Activated T-cell treated with anti-CD3 and anti-CD28 coated beads, Interleukin-2, amount 50 U/mL, for 72 hours (primary cell): ENCODE results near the gene EPHA2. TPM values are rescaled to one million over a fixed set of nuclear protein-coding genes. Genes with fewer than 3 reads are reported as not detected.

Experiments
- ATAC-seq, 2 donors: fragments of 150-1000 bp; cut with Tn5 transposase; replicated peaks in 1 of 2; 2 replicates each; pipeline ENCODE4 v1.10.0; 2021; ENCODE audit warnings: moderate library complexity in 2 of 2, mild to moderate bottlenecking in 1 of 2
- DNase-seq, 2 donors: peaks; one replicate each; pipeline ENCODE4 v3.0.0; 2021 to 2022; ENCODE audit warnings: mixed read lengths in 1 of 2
- H3K27ac Mint-ChIP-seq: one replicate; pipeline ENCODE4 v1.8.0; 2022; ENCODE audit warnings: mild to moderate bottlenecking, moderate library complexity, mixed read lengths
- H3K27me3 Mint-ChIP-seq: one replicate; pipeline ENCODE4 v1.8.0; 2022; ENCODE audit warnings: low read depth, mixed read lengths
- H3K36me3 Mint-ChIP-seq, 2 donors: one replicate each; pipeline ENCODE4 v1.8.0; 2022; ENCODE audit warnings: mixed read lengths in 2 of 2, mild to moderate bottlenecking in 1 of 2; ENCODE audit not compliant: insufficient read depth in 2 of 2
- H3K4me1 Mint-ChIP-seq: one replicate; pipeline ENCODE4 v1.8.0; 2022; ENCODE audit warnings: low read depth, mixed read lengths
- H3K4me3 Mint-ChIP-seq, 2 donors: one replicate each; pipeline ENCODE4 v1.8.0; 2022; ENCODE audit warnings: mild to moderate bottlenecking in 2 of 2, mixed read lengths in 2 of 2, moderate library complexity in 2 of 2
- H3K9me3 Mint-ChIP-seq, 2 donors: one replicate each; pipeline ENCODE4 v1.8.0; 2022; ENCODE audit warnings: mixed read lengths in 2 of 2
- total RNA-seq, 2 donors: library from RNA; stranded (reverse); gene quantifications; one replicate each; pipeline ENCODE4 v1.2.3, GENCODE V29; 2022

Gene EPHA2
- total RNA-seq, 2 donors from 2014 or later, result 0.43 TPM; not detected in 1

DNA sequence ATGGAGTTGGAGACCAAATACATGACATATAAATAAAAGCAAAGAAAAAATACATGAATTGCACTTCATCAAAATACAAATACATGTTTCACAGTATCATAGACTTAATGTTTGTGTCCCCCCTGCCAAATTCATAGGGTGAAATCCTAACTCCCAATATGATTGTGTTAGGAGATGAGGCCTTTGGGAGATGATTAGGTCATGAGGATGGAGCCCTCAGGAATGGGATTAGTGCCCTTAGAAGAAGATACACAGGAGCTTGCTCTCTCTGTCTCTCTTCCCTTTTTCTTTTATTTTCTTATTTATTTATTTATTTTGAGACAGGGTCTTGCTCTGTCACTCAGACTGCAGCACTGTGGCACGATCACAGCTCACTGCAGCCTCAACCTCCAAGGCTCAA, 56.5 kb downstream of the EPHA2 start:
- peaks cover 17% of the 10 kb centered on the region for H3K27me3 Mint-ChIP-seq
- ATAC-seq (no peak), DNase-seq (no peak)
- no peak overlapping the region for H3K27ac Mint-ChIP-seq
- H3K36me3 Mint-ChIP-seq, result no peaks in the 10 kb centered on the region
- no peaks in the 10 kb centered on the region for H3K4me1 Mint-ChIP-seq
- no peak overlapping the region for H3K4me3 Mint-ChIP-seq
- H3K9me3 Mint-ChIP-seq, result no peaks in the 10 kb centered on the region

DNA sequence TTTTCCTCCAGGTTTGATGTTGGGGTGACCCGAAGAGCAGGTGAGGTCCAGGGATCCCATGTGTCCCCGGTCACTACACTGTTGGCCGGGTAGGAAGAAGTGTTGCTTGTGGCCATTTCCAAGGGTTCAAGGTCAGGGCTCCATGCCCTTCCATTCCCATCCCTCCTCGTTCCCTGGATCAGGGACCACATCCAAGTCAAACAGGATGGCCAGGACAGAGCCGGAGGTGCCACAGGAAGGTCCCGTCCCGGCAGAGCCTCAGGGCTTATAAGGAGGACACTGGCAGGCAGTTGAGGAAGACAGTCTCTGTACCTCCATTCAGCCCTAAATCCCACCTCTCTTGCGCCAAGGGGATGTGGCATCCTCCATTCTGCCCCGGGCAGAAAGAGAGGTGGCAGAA, 60.4 kb downstream of the EPHA2 start:
- H3K9me3 Mint-ChIP-seq, result no peaks in the 10 kb centered on the region
- no peak for DNase-seq
- no peaks in the 10 kb centered on the region for H3K36me3 Mint-ChIP-seq
- no peaks in the 10 kb centered on the region for H3K4me1 Mint-ChIP-seq
- no peak overlapping the region for H3K4me3 Mint-ChIP-seq
- no peak overlapping the region for H3K27ac Mint-ChIP-seq
- ATAC-seq, result no peak
- H3K27me3 Mint-ChIP-seq, result peaks cover 8% of the 10 kb centered on the region

DNA sequence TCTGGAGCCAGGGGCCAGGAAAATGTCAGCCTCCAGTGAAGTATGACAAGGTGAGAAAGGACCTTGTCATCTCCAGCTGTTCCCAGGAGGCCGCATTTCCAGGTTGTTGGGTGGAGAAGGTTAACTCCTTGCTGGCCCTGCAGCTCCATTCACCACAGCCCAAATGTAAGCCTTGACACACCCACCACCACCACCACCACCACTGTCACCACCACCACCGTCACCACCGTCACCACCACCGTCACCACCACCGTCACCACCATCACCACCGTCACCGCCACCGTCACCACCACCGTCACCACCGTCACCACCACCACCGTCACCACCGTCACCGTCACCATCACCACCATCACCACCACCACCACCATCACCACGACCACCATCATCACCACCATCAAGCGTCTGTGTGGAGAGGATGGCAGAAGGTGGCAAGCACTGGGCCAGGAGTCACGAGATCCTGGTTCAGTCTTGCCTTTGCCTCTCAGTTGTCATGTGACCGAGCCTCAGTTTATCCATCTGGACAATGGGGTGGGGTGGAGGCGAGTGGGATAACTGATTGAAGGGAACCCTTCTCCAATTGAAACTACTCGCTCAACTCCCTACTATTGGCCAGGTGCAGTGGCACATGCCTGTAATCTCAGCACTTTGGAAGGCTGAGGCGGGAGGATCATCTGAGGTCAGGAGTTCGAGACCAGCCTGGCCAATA, 61.3 kb downstream of the EPHA2 start:
- Mint-ChIP-seq H3K27ac (no peak overlapping the region), H3K36me3 (no peaks in the 10 kb centered on the region), H3K27me3 (peaks cover 8% of the 10 kb centered on the region), H3K9me3 (no peaks in the 10 kb centered on the region), H3K4me1 (no peaks in the 10 kb centered on the region), H3K4me3 (no peak overlapping the region)
- ATAC-seq, result no peak
- DNase-seq, result no peak

DNA sequence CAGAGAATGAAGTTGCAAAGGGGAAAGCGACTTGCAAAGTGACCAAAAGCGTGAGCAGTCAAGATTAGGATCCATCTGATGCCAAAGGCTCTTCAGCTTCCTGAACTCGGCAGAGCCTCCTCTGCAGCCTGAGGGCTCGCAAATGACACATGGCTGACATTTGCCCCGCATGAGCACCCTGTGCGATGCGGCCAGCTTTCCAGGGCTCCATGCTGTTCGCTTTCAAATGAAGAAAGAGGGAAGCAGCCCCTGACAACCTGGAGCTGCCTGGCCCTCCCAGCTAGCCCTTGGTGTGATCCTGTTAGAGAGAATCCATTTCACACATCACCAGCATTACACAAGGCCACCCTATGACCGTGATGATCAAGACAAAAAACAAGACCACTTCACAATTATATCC, 62.3 kb downstream of the EPHA2 start:
- peaks cover 8% of the 10 kb centered on the region for H3K27me3 Mint-ChIP-seq
- H3K4me3 Mint-ChIP-seq, result no peak overlapping the region
- H3K4me1 Mint-ChIP-seq, result no peaks in the 10 kb centered on the region
- H3K36me3 Mint-ChIP-seq, result no peaks in the 10 kb centered on the region
- H3K27ac Mint-ChIP-seq, result no peak overlapping the region
- DNase-seq (no peak), ATAC-seq (no peak)
- no peaks in the 10 kb centered on the region for H3K9me3 Mint-ChIP-seq

DNA sequence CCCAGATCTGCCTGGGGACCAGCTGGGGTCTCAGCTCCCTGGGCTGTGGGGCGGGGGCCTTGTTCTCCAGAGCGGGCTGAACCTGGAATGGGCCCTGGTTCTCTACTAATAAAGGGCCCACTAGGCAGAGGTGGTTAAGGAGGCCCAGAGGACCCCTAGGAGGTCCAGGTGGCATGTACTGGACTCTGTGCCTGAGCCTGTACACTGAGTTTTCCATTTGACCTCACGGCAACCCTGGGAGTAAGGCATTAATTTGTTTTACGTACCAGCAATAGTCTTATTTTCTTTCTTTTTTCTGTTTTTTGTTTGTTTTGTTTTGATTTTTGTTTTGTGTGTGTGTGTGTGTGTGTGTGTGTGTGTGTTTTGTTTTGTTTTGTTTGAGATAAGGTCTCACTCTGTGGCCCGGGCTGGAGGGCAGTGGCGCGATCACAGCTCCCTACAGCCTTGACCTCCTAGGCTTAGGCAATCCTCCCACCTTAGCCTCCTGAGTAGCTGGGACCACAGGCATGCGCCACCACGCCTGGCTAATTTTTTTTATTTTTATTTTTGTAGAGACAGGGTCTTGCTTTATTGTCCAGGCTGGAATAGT, 62.9 kb downstream of the EPHA2 start:
- H3K9me3 Mint-ChIP-seq, result no peaks in the 10 kb centered on the region
- no peak overlapping the region for H3K27ac Mint-ChIP-seq
- no peak overlapping the region for H3K4me3 Mint-ChIP-seq
- H3K36me3 Mint-ChIP-seq, result no peaks in the 10 kb centered on the region
- DNase-seq, result no peak
- no peaks in the 10 kb centered on the region for H3K4me1 Mint-ChIP-seq
- no peak for ATAC-seq
- H3K27me3 Mint-ChIP-seq, result peaks cover 8% of the 10 kb centered on the region

DNA sequence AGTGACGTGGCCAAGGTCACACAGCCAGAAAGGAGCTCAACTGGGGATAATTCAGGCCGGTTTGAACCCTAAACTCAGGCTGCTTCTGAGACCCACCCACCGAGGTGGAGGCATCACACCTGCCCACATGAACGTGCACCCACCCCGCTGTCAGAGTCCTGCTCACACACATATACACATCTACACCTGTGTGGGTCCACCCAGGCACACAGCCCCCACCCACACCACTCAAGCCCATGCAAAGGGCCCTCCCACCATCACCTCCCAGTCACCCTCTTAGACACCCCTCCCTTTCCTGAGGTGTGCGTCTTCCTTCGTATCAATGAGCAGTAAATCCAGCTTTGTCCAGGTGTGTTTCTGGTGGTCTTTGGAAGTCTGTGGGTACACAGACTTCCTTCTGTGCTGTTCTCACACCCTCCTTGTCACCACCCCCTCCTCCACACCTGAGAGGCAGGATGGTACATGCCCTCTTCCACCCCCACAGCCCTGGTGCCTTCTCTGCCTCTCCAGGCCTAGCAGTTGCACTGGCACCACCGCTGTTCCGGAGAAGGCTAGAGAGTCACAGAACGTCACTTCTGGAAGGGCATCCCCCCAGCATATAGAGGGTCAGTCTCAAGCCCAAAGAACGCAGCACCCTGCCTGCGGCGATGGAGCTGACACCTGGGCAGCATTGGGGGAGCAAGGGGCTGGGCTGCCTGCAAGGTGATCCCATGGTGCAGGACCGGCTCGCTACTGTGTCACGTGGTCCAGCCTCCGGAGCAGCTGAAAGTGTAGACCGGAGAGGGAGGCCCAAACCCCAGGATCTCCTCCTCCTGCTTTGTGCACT, 63.6 kb downstream of the EPHA2 start:
- H3K4me3 Mint-ChIP-seq, result no peak overlapping the region
- H3K27ac Mint-ChIP-seq, result no peak overlapping the region
- no peaks in the 10 kb centered on the region for H3K9me3 Mint-ChIP-seq
- ATAC-seq, result no peak
- H3K36me3 Mint-ChIP-seq, result no peaks in the 10 kb centered on the region
- H3K4me1 Mint-ChIP-seq, result no peaks in the 10 kb centered on the region
- peaks cover 8% of the 10 kb centered on the region for H3K27me3 Mint-ChIP-seq
- no peak for DNase-seq

DNA sequence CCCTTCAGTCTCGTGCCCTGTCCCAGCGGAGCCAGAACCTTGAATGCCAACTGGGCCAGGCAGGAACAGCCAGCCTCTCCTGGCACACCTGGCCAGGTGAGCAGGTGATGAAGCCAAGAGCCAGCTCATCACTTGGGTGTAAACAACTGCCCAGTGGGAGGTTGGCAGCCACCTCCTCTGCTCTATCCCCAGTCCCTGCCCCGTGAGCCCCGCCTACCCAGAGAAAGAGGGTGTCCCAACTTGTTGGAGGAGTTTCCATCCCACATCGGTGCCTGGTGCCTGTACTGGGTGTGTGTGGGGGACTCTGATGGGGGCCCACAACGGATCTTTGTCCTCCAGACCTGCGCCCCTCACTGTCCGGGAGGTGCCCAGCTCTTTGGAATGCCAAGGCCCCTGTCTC, 64.6 kb downstream of the EPHA2 start:
- no peaks in the 10 kb centered on the region for H3K4me1 Mint-ChIP-seq
- DNase-seq, result no peak
- no peak overlapping the region for H3K27ac Mint-ChIP-seq
- H3K36me3 Mint-ChIP-seq, result no peaks in the 10 kb centered on the region
- H3K9me3 Mint-ChIP-seq, result no peaks in the 10 kb centered on the region
- no peak overlapping the region for H3K4me3 Mint-ChIP-seq
- H3K27me3 Mint-ChIP-seq, result peaks cover 2% of the 10 kb centered on the region
- ATAC-seq, result no peak

DNA sequence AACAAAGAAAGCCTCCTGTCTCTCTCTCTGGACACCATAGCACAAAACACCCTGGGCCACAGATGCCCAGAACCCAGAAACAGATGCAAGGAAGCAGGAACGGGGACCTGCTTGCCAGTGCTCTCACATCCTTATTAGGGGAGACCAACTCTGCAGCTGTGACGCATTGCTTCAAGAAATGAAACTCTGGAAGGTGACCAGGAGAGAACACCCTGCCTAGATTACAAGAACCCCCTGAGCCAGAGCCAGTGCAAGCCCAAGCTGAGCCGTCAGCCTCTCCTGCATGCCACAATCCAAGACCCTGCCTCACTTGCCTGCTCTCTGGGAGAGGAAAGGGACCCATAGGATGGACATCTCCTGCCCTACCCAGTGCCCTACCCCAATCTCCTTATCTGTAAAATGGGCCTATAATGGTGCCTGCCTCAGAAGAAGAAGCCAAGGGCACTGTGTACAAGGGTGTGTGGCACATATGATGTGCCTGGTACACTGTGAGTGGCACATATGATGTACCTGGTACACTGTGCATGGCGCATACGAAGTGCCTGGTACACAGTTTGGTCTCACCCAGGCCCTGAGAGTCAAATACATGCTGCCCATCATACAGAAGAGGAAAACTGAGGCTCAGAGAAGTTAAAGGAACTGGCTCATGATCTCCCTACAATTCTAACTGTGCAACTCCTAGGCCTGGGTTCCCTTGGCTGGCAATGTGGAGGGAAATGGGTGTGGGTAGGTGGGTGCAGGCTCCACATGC, 65.6 kb downstream of the EPHA2 start:
- Mint-ChIP-seq H3K27me3 (no peaks in the 10 kb centered on the region), H3K9me3 (no peaks in the 10 kb centered on the region), H3K36me3 (no peaks in the 10 kb centered on the region), H3K4me3 (no peak overlapping the region), H3K27ac (no peak overlapping the region), H3K4me1 (no peaks in the 10 kb centered on the region)
- ATAC-seq (no peak), DNase-seq (no peak)

DNA sequence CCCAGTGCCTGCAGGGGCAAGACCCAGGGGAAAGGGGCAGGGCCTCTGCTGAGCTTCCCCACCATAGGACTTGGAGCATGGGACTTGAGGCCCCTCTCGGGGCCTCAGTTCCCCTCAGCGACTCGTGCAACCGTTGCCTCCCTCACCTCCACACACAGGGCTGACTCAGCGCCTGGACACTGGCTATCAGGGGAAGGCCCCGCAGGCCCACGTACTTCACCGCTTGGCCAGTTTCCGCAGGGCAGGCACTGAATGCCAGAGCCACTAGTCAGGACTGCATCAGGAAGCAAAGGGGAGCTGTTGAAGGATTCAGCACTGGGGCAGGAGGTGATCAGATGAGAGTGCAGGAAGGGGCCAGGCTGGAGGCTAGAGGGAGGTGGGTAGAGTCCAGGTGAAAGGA, 66.9 kb downstream of the EPHA2 start:
- ATAC-seq, result no peak
- H3K9me3 Mint-ChIP-seq, result no peaks in the 10 kb centered on the region
- no peak overlapping the region for H3K4me3 Mint-ChIP-seq
- H3K27ac Mint-ChIP-seq, result no peak overlapping the region
- no peaks in the 10 kb centered on the region for H3K36me3 Mint-ChIP-seq
- no peak for DNase-seq
- no peaks in the 10 kb centered on the region for H3K27me3 Mint-ChIP-seq
- H3K4me1 Mint-ChIP-seq, result no peaks in the 10 kb centered on the region

DNA sequence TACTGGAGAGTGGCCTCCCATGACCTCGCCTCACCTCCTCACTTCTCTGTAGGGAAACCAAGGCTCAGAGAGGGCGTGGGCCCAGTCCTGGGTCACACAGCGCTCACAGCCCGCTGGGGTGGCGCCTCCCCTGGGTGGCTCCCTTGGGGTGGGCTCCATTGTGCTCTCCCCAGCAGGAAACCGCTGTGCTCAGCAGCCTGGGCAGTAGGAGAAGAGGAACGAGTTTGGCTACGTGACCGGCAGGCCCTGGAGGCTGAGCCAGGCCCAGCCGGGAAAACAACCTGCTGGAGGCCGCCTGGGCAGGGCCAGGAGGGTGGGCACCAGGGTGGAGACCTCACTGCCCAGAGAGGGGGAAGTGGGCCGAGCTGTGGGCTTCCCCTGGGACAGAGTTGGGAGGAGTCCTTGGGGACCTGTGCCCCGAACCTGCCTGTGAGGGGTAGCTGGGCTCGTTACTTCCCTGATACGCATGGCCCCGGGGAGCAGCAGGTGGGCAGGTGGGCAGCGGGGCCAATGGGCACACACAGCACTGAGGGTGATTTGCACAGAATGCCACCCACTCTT, 67.4 kb downstream of the EPHA2 start:
- H3K9me3 Mint-ChIP-seq, result no peaks in the 10 kb centered on the region
- no peak overlapping the region for H3K4me3 Mint-ChIP-seq
- H3K36me3 Mint-ChIP-seq, result no peaks in the 10 kb centered on the region
- DNase-seq (no peak), ATAC-seq (no peak)
- no peak overlapping the region for H3K27ac Mint-ChIP-seq
- no peaks in the 10 kb centered on the region for H3K27me3 Mint-ChIP-seq
- H3K4me1 Mint-ChIP-seq, result no peaks in the 10 kb centered on the region

DNA sequence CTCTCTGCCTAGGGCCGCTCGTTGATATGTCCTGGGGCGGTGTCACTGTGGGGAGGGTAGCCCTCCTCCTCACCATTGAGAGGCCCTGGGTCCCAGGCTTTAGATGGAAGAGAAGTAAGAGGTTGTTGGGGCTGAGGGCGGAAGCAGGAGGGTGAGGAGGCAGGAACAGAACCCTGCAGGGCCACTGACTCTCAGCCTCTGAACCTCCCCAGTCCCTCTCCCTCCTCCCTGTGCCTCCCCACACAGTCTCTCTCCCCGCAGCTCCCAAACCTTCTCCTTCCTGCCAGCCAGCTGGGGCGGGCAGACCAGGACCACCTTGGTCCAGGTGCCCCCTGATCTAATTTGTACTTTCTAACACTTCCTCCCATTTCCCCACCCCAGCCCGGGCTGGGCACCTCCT, 68.1 kb downstream of the EPHA2 start:
- H3K4me1 Mint-ChIP-seq, result no peaks in the 10 kb centered on the region
- no peaks in the 10 kb centered on the region for H3K9me3 Mint-ChIP-seq
- ATAC-seq (no peak), DNase-seq (no peak)
- H3K27me3 Mint-ChIP-seq, result no peaks in the 10 kb centered on the region
- no peak overlapping the region for H3K27ac Mint-ChIP-seq
- no peak overlapping the region for H3K4me3 Mint-ChIP-seq
- no peaks in the 10 kb centered on the region for H3K36me3 Mint-ChIP-seq

DNA sequence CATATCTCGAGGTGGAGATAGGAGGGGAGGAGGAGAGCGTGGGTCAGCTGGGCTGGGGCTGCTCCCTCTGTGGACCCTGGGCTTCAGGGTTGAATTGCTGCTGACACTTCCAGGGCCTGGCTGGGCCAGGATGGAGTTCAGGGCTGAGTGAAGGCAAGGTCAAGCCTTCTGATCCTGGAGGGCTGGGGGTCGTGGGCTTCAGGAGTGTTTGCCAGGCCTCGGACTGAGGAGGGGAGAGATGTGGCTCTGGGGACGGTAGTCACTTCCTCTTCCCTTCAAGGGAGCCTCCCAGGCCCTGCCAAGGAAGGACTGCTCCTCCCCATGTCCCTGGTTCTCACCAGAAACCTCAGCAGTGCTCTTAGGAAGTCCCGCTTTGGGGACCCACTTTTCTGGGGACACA, 70.3 kb downstream of the EPHA2 start:
- H3K4me1 Mint-ChIP-seq, result no peaks in the 10 kb centered on the region
- no peak for ATAC-seq
- no peaks in the 10 kb centered on the region for H3K9me3 Mint-ChIP-seq
- H3K27me3 Mint-ChIP-seq, result no peaks in the 10 kb centered on the region
- H3K36me3 Mint-ChIP-seq, result no peaks in the 10 kb centered on the region
- H3K27ac Mint-ChIP-seq, result no peak overlapping the region
- no peak for DNase-seq
- no peak overlapping the region for H3K4me3 Mint-ChIP-seq

DNA sequence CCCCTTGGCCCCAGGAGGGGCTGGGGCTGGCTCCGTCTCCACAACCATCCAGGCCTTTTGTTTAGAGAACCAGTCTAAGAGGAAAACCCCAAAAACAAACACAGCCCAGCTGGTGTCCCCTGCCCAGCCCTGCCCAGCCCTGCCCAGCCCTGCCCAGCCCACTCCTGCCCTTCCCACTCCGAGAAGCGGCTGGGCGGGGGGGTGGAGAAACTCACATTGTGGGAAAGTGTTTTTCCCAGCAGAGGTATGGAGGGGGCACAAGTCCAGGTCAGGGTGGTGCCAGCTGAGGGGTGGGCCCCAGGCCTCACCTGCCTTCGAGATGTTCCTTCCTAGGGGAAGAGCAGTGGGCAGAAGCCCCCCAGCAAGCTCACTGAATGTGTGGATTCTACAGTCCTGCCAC, 72.4 kb downstream of the EPHA2 start:
- Mint-ChIP-seq H3K27me3 (no peaks in the 10 kb centered on the region), H3K9me3 (no peaks in the 10 kb centered on the region), H3K27ac (no peak overlapping the region), H3K4me3 (no peak overlapping the region), H3K36me3 (no peaks in the 10 kb centered on the region), H3K4me1 (peaks cover 6% of the 10 kb centered on the region)
- ATAC-seq (no peak), DNase-seq (no peak)
